Parietal lobe (tissue), 2 donors: Measurements from ENCODE around the gene RTBDN. TPM values are rescaled to one million over a fixed set of nuclear protein-coding genes. Genes with fewer than 3 reads are reported as not detected.

Experiments used
- small RNA-seq: library from RNA; depleted of rRNA; stranded (forward); fragments of <200 nt; gene quantifications from one replicate; pipeline ENCODE3, GENCODE V24; 2014; ENCODE audit warnings: low replicate concordance
- total RNA-seq: library from RNA; depleted of rRNA; stranded (reverse); fragments of >200 nt; gene quantifications from one replicate; pipeline ENCODE4 v1.2.3, GENCODE V29; 2014

RTBDN gene
- total RNA-seq: 2.2 TPM

GRCh38 chr19:12834566-12834943 lies at the start of gene RTBDN:
TSS of gene RTBDN (minus strand) at chr19:12834579. CDS start at chr19:12829979, 4,600 bp downstream.

GRCh38 chr19:12881172-12881808 lies 46.9 kb upstream of the RTBDN start, which contains the start of gene DNASE2:
TSS of gene DNASE2 (minus strand) at chr19:12881449. CDS start at chr19:12881375, 74 bp downstream.

GRCh38 chr19:12838182-12838885 lies 4.0 kb upstream of the RTBDN start, which contains the start of gene MAST1:
TSS of gene MAST1 (plus strand) at chr19:12838515. CDS start at chr19:12838573, 58 bp downstream.

GRCh38 chr19:12806242-12807081 lies 27.9 kb downstream of the RTBDN start, which contains the start of gene RNASEH2A:
TSS of gene RNASEH2A (plus strand) at chr19:12806584. CDS start at chr19:12806674, 90 bp downstream.

GRCh38 chr19:12801466-12802266 lies 32.7 kb downstream of the RTBDN start, which contains the start of the genes PRDX2 and THSD8:
TSS of gene PRDX2 (minus strand) at chr19:12801800. CDS start at chr19:12801261, 539 bp downstream.
TSS of gene THSD8 (plus strand) at chr19:12802069. CDS start at chr19:12802072, 3 bp downstream.

GRCh38 chr19:12791345-12792050 lies 42.9 kb downstream of the RTBDN start, which contains the start of gene JUNB:
TSS of gene JUNB (plus strand) at chr19:12791486. CDS start at chr19:12791772, 286 bp downstream.

Small RNAs within 50 kb of the gene (small RNA-seq; reads per million reads assigned to genes)
- not detected for gene MIR5684
- not detected for gene MIR6794

Other genes starting within 250 kb of the RTBDN start
- 21.6 TPM for gene ZNF490, start 223.8 kb downstream of the RTBDN start, total RNA-seq
- gene ZNF791, start 223.7 kb downstream of the RTBDN start, total RNA-seq: 29.1 TPM
- 13.8 TPM for gene MAN2B1, start 167.8 kb downstream of the RTBDN start, total RNA-seq
- gene WDR83, start 167.8 kb downstream of the RTBDN start, total RNA-seq: 14.4 TPM
- gene DHPS, start 152.7 kb downstream of the RTBDN start, total RNA-seq: 110 TPM
- not detected for gene GNG14, start 146.6 kb downstream of the RTBDN start, total RNA-seq
- gene FBXW9, start 137.9 kb downstream of the RTBDN start, total RNA-seq: 8.1 TPM
- gene TNPO2, start 110.6 kb downstream of the RTBDN start, total RNA-seq: 90.1 TPM
- gene TRIR, start 99.9 kb downstream of the RTBDN start, total RNA-seq: 157 TPM
- 45.4 TPM for gene GET3, start 97.1 kb downstream of the RTBDN start, total RNA-seq
- not detected for gene BEST2, start 82.8 kb downstream of the RTBDN start, total RNA-seq
- gene HOOK2, start 59.0 kb downstream of the RTBDN start, total RNA-seq: 35.4 TPM
- gene JUNB, start 43.1 kb downstream of the RTBDN start, total RNA-seq: 10.3 TPM
- 189 TPM for gene PRDX2, start 32.8 kb downstream of the RTBDN start, total RNA-seq
- gene THSD8, start 32.5 kb downstream of the RTBDN start, total RNA-seq: not detected
- gene RNASEH2A, start 28.0 kb downstream of the RTBDN start, total RNA-seq: 16.9 TPM
- gene MAST1, start 3.9 kb upstream of the RTBDN start, total RNA-seq: 131 TPM
- gene DNASE2, start 46.9 kb upstream of the RTBDN start, total RNA-seq: 2.5 TPM
- gene KLF1, start 52.6 kb upstream of the RTBDN start, total RNA-seq: 0.31 TPM
- gene GCDH, start 56.6 kb upstream of the RTBDN start, total RNA-seq: 25.7 TPM
- gene SYCE2, start 84.7 kb upstream of the RTBDN start, total RNA-seq: not detected
- gene FARSA, start 99.1 kb upstream of the RTBDN start, total RNA-seq: 55.7 TPM
- 211 TPM for gene CALR, start 104.0 kb upstream of the RTBDN start, total RNA-seq
- 35.1 TPM for gene RAD23A, start 111.3 kb upstream of the RTBDN start, total RNA-seq
- 15.3 TPM for gene GADD45GIP1, start 122.6 kb upstream of the RTBDN start, total RNA-seq
- not detected for gene DAND5, start 135.0 kb upstream of the RTBDN start, total RNA-seq
- gene NFIX, start 160.9 kb upstream of the RTBDN start, total RNA-seq: 235 TPM